Stimulated activated CD8-positive, alpha-beta memory T cell treated with anti-CD3 and anti-CD28 coated beads, Interleukin-7, amount 100 ng/mL, for 1 hour (primary cell): Measurements from ENCODE around the gene GPANK1.

Source experiments
- DNase-seq, 2 donors: peaks; one replicate each; pipeline ENCODE4 v3.0.0-alpha.2; 2020; ENCODE audit warnings: low read depth in 2 of 2

Gene GPANK1

GRCh38 chr6:31691078-31691463, 26.3 kb upstream of the GPANK1 start:
- DNase-seq: no peak

- DNase-seq: no peak
Measured at GRCh38 chr6:31690231-31691077, 25.7 kb upstream of the GPANK1 start.

DNA sequence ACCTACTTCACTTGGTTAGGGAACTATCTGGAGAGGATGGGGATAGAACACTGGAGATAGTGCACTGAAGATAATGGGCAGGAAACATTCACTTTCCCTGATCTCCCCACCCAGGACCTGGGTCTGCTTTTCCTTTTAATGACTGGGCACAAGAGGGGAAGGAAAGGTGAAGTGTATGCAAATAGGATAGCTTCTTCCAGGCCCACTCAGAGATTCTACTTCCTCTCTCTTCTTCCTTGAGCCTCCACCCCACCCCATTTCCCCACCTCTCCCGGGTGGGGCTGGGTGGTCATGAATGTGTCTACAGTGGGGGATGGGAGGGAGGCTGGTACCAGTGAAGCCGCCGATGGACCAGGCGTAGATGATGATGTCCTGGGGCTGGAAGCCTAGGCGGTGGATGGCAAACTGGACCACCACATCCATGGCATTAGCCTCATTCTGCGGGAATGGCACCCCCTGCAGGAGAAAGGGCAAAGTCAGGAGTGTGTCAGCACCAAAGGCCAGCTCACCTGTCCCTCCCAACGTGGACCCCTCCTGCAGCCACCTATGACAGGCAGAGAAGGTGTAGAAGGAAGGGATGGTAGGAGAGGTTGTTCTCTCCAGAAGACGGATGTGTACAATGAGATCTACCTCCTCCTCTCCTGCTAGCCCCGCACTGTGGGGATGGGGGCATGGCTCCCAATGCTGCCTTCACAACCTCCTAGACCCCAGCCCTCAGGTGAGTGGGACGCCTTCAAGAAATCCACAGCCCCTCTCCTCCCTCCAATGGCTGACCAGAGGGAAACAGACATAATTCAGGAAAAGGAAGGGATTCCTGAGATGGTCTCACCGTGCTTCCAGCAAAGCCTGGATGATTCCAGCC, 24.7 kb upstream of the GPANK1 start:
- DNase-seq: no peak

DNA sequence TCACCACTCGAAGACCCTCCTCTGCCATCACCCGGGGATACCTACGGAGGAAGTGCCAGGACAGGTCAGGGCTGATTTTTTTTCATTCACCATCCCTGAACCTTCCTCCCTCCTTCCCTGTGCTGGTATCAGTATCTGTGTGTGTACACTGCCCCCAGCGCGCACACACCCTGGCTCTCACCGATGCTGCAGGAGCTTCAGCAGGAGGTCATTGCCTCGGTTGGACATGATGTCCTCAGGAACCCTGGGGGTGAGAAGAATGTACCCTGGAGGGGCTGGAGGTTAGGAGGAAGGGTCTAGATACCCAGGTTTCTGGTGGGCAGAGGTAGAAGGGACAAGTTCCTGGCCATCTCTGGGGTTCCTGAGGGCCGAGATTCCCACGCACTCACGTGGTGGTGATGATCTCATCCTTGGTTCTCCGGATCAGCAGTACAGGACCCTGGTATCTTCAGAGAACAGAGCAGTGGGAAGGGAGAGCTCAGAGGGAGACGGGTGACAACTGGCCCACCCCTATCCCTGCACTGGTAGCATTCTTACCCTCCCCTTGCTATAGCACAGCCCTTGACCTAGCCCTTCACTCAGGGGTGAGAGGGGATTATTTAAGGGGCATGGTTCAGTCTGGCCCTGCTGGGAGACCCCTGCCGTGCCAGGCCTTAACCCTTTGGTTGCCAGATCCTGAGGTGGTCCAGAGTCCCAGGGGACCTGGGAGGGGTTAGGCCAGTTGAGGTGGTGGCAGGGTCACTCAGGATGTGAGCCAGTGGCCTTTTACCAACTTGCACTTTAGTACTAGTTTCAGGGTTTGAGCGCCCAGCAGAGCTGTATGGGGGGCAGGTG, 23.3 kb upstream of the GPANK1 start:
- DNase-seq: no peak

- no peak for DNase-seq
Measured at GRCh38 chr6:31687321-31687720, 22.5 kb upstream of the GPANK1 start.

GRCh38 chr6:31686483-31686882, 21.7 kb upstream of the GPANK1 start:
- no peak for DNase-seq

GRCh38 chr6:31683591-31683990, 18.8 kb upstream of the GPANK1 start:
- no peak for DNase-seq

GRCh38 chr6:31681135-31681671, 16.4 kb upstream of the GPANK1 start:
- DNase-seq: no peak

- DNase-seq: no peak
Measured at GRCh38 chr6:31680226-31681134, 15.7 kb upstream of the GPANK1 start, which contains the start of gene LY6G5C. TSS of gene LY6G5C (minus strand) at chr6:31681067. CDS start at chr6:31680373, 694 bp downstream.

- DNase-seq: no peak
Measured at GRCh38 chr6:31677955-31678354, 13.2 kb upstream of the GPANK1 start.

DNA sequence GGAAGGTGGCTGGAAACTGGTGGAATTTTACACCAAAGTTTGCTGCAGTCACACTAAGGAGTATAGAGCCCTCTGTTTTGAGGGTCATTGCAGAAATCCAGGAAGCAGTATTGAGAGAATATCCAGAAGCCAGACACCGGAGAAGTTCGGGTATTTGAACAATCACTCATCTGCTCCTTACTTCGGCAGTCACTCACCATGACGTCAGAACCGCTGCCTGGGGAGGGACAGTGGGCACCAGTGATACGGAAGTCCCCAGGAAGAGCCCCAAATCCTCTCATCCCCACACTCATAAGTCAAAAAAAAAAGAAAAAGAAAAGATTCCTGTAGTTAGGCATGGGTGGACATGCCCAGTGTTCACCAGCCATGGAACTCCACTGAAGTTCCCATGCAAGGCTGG, 12.1 kb upstream of the GPANK1 start:
- no peak for DNase-seq

GRCh38 chr6:31676322-31676903, 11.6 kb upstream of the GPANK1 start:
- DNase-seq: no peak

DNA sequence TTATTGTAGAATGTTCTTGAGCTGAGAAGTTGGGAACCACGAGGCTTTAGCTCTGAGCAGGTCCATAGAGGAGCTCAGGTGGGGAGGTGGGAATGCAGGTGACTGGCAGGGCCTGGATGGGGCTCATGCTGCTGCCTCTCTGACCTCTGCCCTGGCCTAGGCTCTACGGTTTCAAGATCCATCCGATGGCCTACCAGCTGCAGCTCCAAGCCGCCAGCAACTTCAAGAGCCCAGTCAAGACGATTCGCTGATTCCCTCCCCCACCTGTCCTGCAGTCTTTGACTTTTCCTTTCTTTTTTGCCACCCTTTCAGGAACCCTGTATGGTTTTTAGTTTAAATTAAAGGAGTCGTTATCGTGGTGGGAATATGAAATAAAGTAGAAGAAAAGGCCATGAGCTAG, 4.9 kb upstream of the GPANK1 start, which contains the start of gene LY6G5B:
LY6G5B (plus strand) TSS at position 301 of the 400 bp plus-strand sequence. CDS start 975 bp downstream, outside the sequence.
- DNase-seq: no peak

- DNase-seq: no peak
Measured at GRCh38 chr6:31666337-31666965, 1.7 kb upstream of the GPANK1 start.

DNA sequence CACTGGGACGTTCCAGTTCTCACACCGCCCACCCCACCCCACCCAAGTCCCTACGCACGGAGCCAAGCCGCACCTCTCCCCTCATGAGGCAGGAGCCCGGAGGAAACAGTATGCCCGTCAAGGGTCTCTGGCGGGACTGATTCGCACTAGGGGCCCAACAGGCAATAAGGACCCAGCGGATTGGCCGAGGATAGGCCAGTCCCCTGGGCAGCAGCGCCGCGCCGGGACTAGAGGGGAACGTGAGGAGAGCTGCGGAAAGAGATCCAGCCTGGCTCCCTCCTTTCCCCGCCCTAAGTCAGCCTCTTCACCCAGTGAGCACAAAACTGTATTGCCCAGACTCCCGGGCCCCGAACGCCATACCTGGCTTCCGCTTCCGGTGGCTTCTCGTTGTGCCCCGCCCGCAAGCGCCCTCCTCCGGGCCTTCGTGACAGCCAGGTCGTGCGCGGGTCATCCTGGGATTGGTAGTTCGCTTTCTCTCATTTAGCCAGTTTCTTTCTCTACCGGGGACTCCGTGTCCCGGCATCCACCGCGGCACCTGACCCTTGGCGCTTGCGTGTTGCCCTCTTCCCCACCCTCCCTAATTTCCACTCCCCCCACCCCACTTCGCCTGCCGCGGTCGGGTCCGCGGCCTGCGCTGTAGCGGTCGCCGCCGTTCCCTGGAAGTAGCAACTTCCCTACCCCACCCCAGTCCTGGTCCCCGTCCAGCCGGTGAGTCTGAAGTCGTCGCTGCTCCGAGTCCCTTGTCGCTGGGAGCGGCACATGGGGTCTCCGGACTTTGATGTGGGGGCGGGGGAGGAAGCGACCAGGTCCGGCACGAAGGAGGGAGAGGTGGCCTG, 922 bp upstream of the GPANK1 start, which contains the start of gene CSNK2B:
CSNK2B (plus strand) TSS at position 580 of the 836 bp plus-strand sequence. CDS start 752 bp downstream, outside the sequence.
- peak; percentile 96 to 97 for DNase-seq

- DNase-seq: no peak
Measured at GRCh38 chr6:31663961-31664789, 622 bp downstream of the GPANK1 start.

- DNase-seq: no peak
Measured at GRCh38 chr6:31663126-31663960, 1.5 kb downstream of the GPANK1 start.
